GM21619 (cell line): Measurements from ENCODE around the gene LHPP.
"Not testable (repeated sequence)": the region's sequence is repeated elsewhere in the genome, so short reads cannot be mapped to it uniquely, and the experiment has no call there.

ENCODE experiments used
- ATAC-seq: cut with Tn5 transposase; IDR thresholded peaks from one replicate; pipeline ENCODE4 v1.9.1; 2021; ENCODE audit not compliant: unreplicated experiment

The LHPP gene

DNA sequence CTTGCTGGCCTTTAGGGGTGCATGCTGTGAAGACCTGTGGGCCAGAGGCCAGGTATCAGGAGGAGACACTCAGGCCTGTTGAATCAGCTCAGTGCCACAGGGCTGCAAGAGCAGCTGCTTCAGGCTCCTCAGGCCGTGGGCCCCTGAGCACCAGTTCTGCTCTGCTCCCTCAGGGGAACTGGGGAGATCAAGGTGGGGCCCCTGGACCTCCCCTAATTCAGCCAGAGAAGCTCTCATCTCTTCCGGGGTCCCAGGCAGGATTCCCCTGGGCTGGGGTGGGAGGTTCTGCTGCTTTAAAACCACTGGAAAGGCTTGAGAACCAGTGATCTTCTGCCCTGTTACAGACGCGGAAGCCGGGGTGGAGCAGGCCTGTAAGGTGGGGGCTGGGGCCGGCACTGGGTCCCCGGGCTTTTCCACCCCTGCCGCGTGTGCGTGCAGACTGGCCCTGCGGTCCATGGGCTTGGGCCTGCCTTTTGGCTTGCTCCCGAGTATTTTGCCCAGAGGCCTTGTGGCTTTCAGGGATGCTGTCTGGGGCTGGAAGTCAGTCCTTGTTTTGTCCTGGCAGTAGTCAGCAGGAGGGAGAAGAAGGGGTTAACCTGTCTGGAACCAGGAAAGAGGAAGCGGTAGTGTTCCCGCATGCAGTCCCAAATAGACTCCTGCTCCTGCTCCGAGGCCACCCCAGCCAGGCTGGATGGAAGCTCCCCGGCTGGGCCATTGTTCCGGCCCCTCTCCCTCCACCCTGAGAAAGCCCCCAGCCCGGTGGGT, 74.3 kb downstream of the LHPP start:
- ATAC-seq = no peak

DNA sequence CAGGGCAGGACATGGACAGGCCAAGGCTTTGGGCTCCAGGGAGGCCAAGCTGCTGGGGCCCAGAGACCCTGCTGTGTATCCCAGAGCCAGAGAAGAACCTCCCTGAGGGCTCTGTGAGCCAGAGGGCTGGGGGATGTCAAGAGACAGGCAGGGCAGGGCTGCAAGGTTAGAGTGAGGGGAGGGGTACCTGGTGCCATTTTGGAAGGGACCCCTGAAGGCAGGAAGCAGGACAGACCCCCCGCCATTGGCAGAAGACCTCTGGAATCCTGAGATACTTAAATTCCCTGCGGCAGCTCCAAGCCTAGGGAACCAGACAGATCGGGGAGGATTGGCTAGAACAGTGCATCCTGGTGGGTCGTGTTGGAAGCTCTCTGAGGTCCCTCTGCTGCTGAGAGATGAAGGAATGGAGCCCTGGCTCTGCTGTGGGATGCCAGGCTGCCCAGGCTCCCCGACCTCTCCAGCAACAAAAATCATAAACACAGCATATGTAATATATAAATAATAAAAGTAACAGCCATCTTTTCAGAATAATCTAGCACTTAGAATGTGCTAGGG, 75.0 kb downstream of the LHPP start:
- ATAC-seq = no peak

DNA sequence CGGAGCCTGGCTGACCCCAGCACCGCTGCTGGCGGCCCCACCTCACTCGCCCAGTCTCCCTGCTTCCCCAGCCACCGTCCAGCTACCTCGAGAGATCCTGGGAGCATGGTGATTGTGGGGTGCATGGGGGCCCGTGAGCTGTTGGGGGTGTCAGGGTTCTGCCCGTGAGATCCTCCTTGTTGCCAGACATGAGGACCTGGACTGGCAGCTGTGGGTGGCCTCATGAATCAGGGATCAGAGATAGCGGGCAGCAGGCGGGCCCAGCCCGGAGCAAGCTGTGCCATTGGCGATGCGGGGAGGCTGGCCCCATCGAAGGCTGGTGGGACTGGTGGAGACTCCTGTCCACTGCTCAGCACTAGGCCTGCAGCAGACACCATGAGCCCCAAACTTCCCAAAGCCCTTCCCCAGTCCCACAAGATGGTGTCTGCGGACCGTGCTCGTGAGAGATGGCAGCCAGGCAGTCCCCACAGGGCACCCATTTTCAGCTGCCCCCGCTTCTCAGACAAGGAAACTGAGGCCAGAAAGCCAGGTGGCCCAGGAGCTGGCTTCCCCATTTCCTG, 75.6 kb downstream of the LHPP start:
- ATAC-seq = no peak

DNA sequence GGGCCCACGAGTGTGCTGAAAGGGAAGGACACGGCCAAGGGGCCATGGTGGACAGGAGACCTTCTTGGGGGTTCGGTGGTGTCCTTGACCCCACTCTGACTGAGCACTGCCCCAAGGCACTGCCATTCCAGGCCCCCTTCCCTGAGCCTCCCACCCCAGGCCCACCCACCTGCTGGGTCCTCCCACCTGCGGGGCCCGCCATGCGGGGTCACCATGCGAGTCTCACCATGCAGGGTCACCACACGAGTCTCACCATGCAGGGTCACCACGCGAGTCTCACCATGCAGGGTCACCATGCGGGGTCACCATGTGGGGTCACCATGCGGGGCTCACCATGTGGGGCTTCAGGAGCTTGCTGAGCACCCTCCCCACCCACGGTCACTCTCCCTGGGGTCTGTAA, 76.3 kb downstream of the LHPP start:
- ATAC-seq = no peak

DNA sequence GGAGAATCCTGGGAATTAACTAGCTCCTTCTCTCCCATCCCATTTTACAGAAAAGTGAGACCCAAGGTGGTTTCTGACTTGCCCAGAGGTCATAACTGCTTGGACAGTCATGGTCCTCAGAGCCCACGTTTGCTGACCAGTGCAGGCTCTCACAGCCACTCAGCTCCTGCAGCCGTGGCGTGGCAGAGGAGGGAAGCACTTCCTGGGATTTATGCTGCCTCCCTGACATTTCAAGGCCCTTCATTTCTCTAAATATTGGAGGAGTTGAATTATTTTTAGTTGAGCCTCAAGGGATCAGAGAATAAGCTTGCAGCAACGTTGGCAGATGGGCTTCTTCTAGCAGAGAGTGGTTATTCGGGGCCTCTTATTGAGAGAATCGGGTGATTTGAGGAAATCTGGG, 77.1 kb downstream of the LHPP start:
- no peak for ATAC-seq

DNA sequence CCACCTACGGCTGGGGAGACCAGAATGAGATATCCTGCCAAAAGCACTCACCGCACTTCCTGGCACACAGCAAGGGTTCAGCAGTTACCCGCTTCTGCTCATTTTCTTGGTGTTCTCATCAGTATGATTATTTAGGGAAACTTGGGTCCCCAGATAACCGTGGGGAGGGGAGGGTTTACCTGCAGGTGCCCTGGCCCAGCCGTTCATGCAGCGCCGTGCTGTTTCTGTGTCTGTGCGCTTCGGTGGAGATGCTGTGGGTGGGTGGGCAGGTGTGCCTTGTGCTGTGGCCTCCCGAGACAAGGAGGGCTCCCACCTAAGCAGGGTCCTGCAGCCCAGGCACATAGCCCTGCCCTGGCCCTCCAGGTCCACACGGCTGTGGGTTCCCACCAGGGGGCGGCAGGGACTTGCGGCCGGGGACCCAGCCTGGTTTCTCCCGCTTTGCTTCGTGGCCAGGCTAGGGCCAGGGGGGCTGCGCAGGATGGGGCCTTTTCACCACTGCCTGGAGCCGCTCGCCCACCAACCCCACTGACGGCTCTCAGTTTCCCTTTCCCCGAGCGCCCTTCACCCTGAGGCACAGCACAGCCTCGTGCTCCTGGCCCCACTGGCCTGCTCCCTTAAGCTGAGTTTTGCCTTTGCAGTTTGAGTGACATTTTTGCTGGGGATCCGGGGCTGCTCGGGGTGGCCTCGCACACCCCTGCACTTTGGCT, 78.5 kb downstream of the LHPP start:
- ATAC-seq = peak; percentile 58

DNA sequence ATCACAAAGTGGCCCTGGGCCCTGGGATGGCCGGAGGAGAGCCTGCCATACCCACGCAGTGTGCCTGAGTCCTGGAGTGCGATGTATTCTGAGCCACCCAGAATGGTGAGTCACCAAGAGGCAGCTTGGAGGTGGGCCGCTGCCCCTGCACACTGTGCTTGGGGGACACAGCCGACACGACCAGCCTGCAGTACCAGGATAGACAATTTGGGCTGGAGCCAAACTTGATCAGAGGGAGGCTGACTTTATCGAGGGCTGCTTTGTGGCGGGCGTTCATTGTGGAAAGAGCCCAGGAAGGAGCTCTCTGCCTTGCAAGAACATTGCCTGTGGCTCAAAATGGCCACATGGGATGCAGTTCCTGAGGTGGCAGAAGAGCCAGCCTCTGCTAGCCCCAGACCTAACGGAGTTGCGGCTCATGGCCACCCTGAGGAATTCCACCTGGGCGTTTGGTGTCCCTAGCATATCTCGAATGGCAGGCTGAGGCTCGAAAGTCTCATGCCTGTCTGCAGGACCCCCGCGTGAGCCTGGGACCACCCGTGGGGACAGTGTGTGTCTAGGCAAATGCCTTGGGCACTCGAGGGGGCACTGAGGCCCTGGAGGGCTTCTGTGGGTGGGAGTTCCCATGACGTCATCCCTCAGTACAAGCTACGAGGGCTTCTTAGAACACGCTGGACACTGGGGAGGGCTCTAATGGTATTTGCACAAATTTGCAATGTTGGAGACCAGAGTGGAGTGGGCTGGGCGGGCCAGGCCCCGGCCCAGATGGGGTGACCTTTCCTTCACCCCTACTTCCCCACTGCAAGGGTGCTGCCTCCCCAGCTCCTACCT, 79.7 kb downstream of the LHPP start:
- ATAC-seq = no peak

DNA sequence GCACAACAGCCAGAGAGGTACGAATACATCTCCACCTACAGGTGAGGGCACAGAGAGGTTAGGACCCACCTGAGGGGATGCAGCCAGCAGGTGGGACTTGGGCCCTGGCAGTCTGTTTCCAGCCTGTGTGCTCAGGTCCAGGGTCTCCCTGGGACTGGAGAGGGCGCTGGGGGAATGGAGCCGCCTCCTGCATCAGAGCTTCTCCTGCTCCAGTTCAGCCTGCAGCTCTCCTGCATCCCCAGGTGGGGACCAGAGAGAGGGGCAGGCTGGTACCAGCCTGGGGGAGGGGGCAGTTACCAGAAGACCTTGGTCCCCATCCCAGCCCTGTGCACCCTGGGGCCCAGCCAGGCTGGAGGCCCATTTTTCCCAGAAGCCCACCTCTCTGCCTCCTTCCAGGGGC, 80.7 kb downstream of the LHPP start:
- ATAC-seq = no peak

DNA sequence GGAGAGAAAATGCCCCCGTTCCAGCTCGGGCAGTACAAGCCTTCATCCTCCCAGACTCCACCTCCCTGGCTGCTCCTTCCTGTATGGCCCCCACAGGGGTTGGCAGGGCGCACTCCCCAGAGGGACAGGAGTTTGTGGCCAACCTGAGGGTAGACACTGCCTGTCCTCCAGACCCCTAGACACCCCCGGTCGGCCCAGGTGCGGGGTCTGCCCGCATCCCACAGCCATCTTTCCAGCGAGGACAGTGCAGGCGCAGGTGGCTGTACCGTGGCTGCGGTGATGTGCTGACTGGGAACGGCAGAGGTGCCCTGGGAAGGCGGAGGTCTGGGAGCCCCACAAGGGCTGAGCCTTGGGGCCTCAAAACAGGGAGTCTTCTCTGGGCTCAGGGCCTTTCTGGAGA, 81.5 kb downstream of the LHPP start:
- ATAC-seq = no peak

DNA sequence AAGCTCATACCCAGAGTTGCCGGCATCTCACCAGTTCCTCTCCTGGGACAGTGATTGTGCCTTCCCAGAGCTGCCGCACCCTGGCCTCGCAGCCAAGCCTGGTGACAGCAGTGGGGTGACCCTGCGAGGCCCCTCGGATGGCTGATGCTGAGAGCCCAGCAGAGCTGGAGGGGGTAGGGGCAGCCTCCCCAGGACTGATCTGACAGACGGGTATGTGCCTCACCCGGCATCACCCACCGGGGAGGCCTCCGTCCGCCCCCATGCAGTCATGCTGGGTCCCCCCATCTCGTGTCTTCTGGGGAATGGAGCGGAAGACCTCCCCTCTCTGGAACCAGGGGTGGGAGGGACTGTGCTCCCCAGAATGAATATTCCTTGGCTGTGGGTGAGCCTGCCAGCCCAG, 82.3 kb downstream of the LHPP start:
- ATAC-seq = no peak

DNA sequence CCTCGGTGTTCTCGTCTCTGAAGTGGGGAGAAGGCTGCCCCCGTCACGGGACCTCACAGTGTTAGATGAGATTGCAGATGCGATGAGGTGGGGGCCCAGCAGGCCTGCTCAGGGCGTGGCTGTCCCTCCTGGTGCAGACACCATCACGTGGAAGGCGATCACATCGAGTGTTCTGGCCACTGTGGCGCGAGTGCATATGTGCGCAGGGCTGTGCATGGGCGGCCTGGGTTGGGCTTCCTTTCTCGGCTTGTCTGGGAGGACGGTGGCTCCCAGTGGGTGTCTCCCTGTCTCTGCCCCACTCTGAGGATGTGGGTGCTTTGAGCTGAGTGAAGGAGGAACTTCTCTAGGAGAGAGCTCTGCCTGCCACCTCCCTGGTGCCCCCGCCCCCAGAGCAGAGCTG, 83.1 kb downstream of the LHPP start:
- no peak for ATAC-seq

DNA sequence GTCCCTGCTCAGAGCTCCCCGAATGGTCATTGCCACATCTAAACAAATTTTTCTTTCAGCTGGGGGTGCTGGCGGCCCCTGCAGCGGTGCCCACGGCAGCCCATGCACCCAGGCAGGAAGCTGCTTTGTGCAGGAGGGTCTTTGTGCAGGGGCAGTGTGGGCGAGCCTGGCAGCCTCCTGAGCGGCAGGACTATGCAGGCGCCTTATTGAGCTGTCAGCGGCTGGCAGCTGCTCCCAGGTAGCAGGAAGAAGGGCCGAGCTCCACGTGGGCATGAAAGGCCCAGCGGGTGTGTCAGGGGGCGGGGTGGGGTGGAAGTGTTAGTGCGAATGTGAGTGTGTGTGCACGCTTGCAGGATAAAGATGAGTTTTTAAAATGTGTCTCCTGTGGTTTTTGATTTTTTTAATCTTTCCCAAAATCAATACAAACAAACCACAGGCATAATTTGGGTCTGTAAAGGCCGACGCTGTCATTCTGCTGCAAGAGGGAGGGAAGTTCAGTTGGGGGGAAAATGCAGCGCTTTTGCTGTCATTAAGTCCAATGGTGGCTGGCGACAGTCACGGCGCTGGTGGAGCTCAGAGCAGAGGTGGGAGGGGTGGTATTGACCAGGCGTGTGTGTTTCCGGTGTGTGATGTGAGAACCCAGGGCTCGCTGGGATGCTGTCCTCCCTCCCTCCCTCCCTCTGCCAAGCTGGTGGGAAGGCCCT, 83.9 kb downstream of the LHPP start:
- ATAC-seq = no peak

DNA sequence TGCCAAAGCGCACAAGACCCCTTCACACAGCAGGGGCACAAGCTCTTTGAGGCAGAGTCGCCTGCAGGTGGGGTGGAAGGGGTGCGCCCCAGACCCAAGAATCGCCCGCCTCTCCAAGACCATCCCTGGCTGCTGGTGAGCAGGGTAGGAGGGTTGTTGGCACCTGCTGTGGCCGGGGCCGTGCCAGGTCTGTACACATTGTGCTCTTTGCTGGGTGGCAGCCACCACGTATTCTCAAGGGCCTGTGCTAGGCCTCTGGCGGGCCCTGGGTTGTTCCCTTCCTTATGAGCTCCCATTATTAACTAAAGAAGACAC, 84.4 kb downstream of the LHPP start:
- ATAC-seq = no peak

DNA sequence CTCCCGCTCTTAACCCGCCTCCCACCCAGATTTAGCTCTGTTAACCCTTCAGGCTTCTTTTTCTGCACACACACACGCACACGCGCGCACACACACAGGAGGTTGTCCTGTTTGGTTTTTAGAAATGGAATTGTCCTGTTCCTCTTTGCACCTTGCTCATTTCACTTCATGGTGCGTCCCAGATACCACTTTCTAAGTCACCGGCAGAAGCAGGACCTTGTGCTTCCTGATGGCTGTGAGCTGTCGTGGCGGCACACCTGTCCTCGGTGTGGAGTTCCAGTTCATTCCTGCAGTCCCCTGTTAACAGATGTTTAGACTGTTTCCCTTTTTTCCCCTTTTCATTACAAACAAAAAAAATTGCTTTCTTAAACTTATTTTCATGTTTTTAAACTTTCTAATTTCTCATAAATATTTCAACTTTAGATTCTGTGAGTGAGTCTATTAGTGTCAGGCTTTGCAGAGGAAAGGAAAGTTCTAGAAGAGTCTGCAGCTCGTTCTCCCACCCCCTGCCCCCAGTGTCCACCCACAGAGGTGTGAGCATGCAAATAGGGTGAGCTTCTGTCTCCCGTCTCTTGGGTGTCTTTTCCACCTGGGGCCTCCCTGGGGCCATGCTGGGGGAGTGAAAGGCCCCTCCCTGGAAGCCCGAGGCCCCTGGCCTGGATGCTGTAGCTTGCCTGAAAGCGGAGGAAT, 85.5 kb downstream of the LHPP start:
- ATAC-seq = no peak

DNA sequence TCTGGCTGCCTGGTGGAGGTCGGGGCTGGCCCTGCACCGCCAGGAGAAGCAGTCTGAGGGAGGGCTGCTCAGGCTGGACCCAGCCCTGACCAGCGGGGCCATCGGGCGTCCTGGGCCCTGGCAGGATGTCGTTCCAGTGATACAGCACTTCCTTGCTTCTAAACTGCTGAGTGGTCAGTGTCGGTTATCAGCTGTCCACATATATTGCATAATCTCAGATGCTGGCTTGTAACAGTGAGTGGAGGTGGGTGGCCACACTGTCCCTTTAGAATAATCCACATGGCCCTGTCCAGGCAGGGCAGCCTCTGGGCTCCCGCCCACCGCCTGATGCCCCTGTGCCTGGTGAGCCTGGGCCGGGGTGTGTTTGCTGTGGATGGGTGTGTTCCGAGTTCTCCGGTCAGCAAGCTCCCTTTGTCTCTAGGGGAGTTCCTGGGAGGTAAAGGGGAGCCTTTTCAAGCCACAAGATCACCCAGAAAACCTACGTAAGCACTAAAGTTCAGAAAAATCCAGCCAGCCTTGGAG, 86.1 kb downstream of the LHPP start:
- ATAC-seq = no peak

DNA sequence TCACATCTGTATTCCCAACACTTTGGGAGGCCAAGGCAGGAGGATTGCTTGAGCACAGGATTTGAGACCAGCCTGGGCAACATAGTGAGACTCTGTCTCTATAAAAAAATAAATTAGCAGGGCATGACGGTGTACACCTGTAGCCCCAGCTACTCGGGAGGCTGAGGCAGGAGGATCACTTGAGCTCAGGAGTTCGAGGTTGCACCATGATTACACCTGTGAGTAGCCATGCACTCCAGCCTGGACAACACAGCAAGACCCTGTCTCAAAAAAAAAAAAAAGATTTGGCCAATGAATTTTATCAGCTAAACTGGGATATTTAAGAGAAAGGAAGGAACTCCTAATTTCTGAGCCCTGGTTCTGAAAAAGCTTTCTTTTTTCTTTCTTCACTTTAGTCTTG, 87.5 kb downstream of the LHPP start:
- ATAC-seq = not testable (repeated sequence)

DNA sequence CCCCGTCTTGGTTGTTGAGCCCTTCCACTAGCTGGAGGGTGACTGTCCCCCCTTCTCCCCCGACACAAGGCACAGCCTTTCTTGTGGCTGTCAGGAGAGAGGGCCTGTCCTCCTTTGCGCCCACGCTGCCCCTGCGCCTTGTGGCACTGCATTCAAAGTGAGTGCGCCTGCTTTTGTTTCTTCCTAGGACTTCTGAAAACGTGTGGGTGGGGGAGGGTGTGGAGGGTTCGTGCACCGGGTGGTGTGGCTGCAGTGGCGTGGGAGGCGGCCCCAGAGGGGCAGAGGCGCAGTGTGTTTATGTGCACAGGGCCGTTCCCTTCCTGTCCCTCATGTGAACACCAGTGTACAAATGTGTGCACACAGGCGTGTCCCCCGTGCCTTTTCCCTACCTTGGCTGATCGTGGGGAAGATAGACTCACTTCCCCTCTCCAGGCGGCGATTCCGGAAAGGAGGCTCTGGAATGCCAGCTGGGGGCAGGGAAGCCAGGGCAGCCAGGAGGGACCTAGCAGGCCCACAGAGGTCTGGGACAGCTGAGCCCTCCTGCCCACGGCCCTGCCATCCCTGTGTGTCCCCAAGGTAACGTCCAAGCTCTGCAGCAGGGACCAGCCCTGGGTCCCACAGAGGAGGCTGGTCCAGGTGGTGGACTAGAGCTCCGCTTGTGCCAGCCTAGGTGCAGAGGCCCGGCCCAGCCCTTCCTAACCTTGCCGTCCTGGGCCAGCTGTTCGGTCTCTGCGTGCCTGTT, 88.8 kb downstream of the LHPP start:
- no peak for ATAC-seq

DNA sequence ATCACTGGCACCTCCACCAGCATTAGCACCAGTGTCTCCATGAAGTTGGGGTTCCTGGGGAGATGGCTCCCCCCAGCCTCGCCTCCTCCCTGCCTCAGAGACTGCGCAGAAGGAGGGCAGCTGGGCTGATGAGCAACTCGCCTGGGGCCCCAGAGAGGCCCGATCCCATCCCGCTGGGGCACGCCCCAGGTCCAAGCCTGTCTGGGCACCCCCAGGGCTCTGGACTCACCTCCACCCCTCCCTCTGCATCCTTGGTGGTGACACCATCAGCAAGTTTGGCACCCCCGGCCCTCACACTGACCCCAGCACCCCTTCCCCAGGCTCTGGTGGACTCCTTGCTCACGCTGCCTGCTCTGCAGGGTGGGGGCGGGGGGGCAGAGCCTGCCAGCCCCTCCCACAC, 89.5 kb downstream of the LHPP start:
- no peak for ATAC-seq

DNA sequence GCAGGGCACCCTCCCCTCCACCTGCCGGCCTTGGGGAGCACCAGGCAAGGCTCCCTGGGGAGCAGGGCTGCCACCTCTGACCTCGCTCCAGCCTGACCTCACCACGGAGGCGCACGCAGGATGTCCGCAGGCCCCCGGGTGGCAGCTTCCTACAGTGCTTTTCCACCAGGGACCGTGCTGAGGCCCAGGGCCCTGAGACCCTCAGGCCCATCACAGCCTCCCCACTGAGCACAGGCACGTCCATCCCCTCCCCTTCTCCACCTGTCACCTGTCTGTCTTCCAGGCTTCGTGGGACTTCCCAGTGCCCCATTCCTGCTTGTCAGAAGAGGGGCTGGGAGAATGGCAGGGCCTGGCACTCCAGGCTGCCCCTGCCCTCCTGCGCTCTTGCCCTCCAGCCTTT, 90.1 kb downstream of the LHPP start:
- no peak for ATAC-seq
